ENCODE measurements around the gene PLET1.

The PLET1 gene

DNA sequence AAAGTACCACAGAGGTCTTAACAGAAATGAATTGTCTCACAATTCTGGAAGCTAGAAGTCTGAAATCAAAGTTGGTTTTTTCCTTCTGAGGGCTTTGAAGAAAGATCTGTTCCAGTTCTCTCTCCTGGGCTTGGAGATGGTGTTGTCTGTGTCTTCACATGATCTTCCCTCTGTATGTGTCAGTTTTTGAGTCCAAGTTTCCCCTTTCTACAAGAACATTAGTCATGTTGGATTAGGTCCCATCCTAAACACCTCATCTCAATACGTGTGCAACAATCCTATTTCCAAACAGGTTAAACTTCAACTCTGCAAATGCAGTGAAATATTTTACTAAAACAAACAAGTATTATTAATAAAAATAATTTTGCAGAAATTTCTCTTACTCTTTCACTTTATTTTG, 37.5 kb downstream of the PLET1 start:
- DNase-seq (ENCODE audit: insufficient read length), result no peak
- no peak for FAIRE-seq
- TF ChIP-seq POLR2A (IDR thresholded peaks at IDR 0.05; ENCODE audit: low read depth, low read length), result no peak

GRCh38 chr11:112222303-112222702, 38.4 kb downstream of the PLET1 start:
- FAIRE-seq (no peak), DNase-seq (ENCODE audit: insufficient read length) (no peak)
- no peak for TF ChIP-seq TAF1 (IDR thresholded peaks at IDR 0.05; ENCODE audit: borderline replicate concordance, low read depth, low read length)
- no peak for TF ChIP-seq POLR2AphosphoS5 (IDR thresholded peaks at IDR 0.05; ENCODE audit: low read depth, low read length)
- TF ChIP-seq POLR2A (IDR thresholded peaks at IDR 0.05; ENCODE audit: low read depth, low read length), result no peak

- FAIRE-seq (no peak), DNase-seq (ENCODE audit: insufficient read length) (no peak)
- no peak for TF ChIP-seq POLR2A (IDR thresholded peaks at IDR 0.05; ENCODE audit: low read depth, low read length)
- TF ChIP-seq TAF1 (IDR thresholded peaks at IDR 0.05; ENCODE audit: borderline replicate concordance, low read depth, low read length), result no peak
- TF ChIP-seq POLR2AphosphoS5 (IDR thresholded peaks at IDR 0.05; ENCODE audit: low read depth, low read length), result no peak
Observed at GRCh38 chr11:112221274-112221835, 39.3 kb downstream of the PLET1 start.

GRCh38 chr11:112219476-112220232, 41.0 kb downstream of the PLET1 start:
- DNase-seq (ENCODE audit: insufficient read length) (peak; percentile 33), FAIRE-seq (peak; percentile 92)
- no peak for TF ChIP-seq TAF1 (IDR thresholded peaks at IDR 0.05; ENCODE audit: borderline replicate concordance, low read depth, low read length)

- FAIRE-seq (no peak), DNase-seq (ENCODE audit: insufficient read length) (no peak)
- no peak for TF ChIP-seq POLR2AphosphoS5 (IDR thresholded peaks at IDR 0.05; ENCODE audit: low read depth, low read length)
- no peak for TF ChIP-seq TAF1 (IDR thresholded peaks at IDR 0.05; ENCODE audit: borderline replicate concordance, low read depth, low read length)
- no peak for TF ChIP-seq POLR2A (IDR thresholded peaks at IDR 0.05; ENCODE audit: low read depth, low read length)
Observed at GRCh38 chr11:112216561-112217105, 44.0 kb downstream of the PLET1 start.

DNA sequence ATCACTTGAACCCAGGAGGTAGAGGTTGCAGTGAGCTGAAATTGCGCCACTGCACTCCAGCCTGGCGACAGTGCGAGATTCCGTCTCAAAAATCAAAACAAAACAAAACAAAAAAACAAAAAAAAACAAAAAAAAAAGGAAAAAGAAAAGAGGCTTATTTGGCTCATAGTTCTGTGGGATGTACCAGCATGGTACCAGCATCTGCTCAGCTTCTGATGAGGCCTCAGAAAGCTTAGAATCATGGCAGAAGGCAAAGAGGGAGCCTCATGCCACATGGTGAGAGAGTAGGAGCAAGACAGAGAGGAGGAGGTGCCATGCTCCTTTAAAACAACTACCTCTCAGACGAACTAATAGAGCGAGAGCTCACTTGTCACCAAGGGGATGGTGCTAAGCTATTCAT, 45.0 kb downstream of the PLET1 start:
- DNase-seq (ENCODE audit: insufficient read length), result no peak
- no peak for FAIRE-seq
- TF ChIP-seq POLR2A (IDR thresholded peaks at IDR 0.05; ENCODE audit: low read depth, low read length), result no peak
- TF ChIP-seq POLR2AphosphoS5 (IDR thresholded peaks at IDR 0.05; ENCODE audit: low read depth, low read length), result no peak
- no peak for TF ChIP-seq TAF1 (IDR thresholded peaks at IDR 0.05; ENCODE audit: borderline replicate concordance, low read depth, low read length)

DNA sequence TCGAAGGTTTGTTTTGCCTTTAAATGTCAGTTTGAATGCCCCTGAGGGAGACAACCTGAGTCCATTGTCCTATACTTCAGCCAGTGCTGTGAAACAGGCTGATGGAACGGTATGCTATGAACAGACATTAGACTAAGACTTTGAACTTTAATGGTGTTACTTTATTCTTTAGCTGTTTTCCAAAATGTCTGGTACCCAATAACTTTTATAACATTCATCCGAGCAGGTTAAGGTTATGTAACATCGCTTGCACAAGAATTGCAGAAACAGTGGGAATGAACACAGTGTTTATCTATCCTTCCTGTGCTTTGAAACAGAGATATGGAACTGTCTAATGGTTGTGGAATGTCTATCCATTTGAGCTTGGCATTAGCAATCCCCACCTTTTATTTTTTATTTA, 46.9 kb downstream of the PLET1 start:
- no peak for TF ChIP-seq TAF1 (IDR thresholded peaks at IDR 0.05; ENCODE audit: borderline replicate concordance, low read depth, low read length)
- TF ChIP-seq POLR2AphosphoS5 (IDR thresholded peaks at IDR 0.05; ENCODE audit: low read depth, low read length), result no peak
- TF ChIP-seq POLR2A (IDR thresholded peaks at IDR 0.05; ENCODE audit: low read depth, low read length), result no peak
- FAIRE-seq (no peak), DNase-seq (ENCODE audit: insufficient read length) (no peak)

DNA sequence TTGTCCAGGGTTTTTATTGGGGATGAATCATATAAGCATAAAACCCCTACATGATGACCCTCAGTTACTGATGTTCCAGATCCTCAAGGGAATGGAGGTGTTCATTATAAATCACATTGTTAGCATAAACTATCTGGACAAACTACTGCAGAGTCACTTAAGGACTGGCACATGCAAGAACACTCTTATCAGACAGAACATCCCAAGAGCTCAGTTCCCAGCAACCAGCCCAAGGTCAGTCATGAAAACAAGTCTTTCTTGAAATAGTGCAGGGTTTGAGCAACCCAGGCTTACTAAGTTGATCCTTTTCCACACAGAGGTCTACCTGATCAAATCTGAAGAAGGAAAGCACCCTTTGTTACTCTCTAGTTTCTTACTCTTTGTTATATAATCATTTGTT, 48.0 kb downstream of the PLET1 start:
- DNase-seq (ENCODE audit: insufficient read length) (no peak), FAIRE-seq (no peak)
- TF ChIP-seq POLR2AphosphoS5 (IDR thresholded peaks at IDR 0.05; ENCODE audit: low read depth, low read length) (no peak), POLR2A (IDR thresholded peaks at IDR 0.05; ENCODE audit: low read depth, low read length) (no peak), TAF1 (IDR thresholded peaks at IDR 0.05; ENCODE audit: borderline replicate concordance, low read depth, low read length) (no peak)

- FAIRE-seq (no peak), DNase-seq (ENCODE audit: insufficient read length) (no peak)
- no peak for TF ChIP-seq POLR2AphosphoS5 (IDR thresholded peaks at IDR 0.05; ENCODE audit: low read depth, low read length)
- no peak for TF ChIP-seq POLR2A (IDR thresholded peaks at IDR 0.05; ENCODE audit: low read depth, low read length)
Observed at GRCh38 chr11:112212290-112212689, 48.4 kb downstream of the PLET1 start.

DNA sequence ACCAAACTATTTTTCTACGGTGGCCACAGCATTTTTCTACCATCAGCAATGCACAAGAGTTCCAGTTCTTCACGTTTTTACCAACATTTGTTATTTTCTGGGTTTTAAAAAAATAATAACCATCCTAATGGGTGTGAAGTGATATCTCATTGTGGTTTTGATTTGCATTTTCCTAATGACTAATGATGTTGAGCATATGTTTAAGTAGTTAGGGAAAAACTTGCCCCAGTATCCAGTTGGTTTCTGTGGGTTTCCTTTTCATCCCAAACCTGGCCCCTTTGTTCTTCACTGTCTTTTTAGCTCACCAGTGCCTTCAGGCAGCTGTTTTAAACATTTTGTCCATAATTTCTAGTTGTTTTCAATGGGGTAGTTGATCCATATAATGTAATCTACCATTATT, 49.1 kb downstream of the PLET1 start:
- DNase-seq (ENCODE audit: insufficient read length), result no peak
- no peak for FAIRE-seq
- TF ChIP-seq POLR2A (IDR thresholded peaks at IDR 0.05; ENCODE audit: low read depth, low read length) (no peak), POLR2AphosphoS5 (IDR thresholded peaks at IDR 0.05; ENCODE audit: low read depth, low read length) (no peak), TAF1 (IDR thresholded peaks at IDR 0.05; ENCODE audit: borderline replicate concordance, low read depth, low read length) (no peak)

DNA sequence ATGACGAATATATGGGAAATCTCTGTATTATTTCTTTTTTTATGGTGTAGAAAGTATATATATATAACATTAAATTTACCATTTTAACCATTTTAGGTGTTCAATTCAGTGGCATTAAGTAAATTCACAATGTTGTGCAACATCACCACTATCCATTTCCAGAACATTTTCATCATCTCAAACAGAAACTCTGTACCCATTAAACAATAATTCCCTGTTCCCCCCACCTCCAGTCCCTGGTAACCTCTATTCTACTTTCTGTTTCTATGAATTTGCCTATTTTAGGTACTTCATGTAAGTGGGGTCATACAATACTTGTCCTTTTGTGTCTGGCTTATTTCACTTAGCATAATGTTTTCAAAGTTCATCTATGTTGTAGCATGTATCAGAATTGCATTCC, 49.8 kb downstream of the PLET1 start:
- FAIRE-seq (no peak), DNase-seq (ENCODE audit: insufficient read length) (no peak)
- TF ChIP-seq TAF1 (IDR thresholded peaks at IDR 0.05; ENCODE audit: borderline replicate concordance, low read depth, low read length) (no peak), POLR2AphosphoS5 (IDR thresholded peaks at IDR 0.05; ENCODE audit: low read depth, low read length) (no peak), POLR2A (IDR thresholded peaks at IDR 0.05; ENCODE audit: low read depth, low read length) (no peak)

GRCh38 chr11:112206071-112206470, 54.6 kb downstream of the PLET1 start:
- no peak for DNase-seq (ENCODE audit: insufficient read length)
- TF ChIP-seq TAF1 (IDR thresholded peaks at IDR 0.05; ENCODE audit: borderline replicate concordance, low read depth, low read length) (no peak), POLR2A (IDR thresholded peaks at IDR 0.05; ENCODE audit: low read depth, low read length) (no peak), POLR2AphosphoS5 (IDR thresholded peaks at IDR 0.05; ENCODE audit: low read depth, low read length) (no peak)
- no peak for FAIRE-seq

Measured in GM12892 (cell line).